A549 (cell line): ENCODE measurements around the gene EFNB2. TPM values are rescaled to one million over a fixed set of nuclear protein-coding genes. Genes with fewer than 3 reads are reported as not detected.

ENCODE experiments used
- ATAC-seq, 2 experiments: fragments of 200-7000 bp in 1 of 2; fragments of >200 bp in 1 of 2; cut with Nextera tagmentation in 1 of 2; cut with Tn5 transposase in 1 of 2; 3 replicates each; pipeline versions ENCODE4 v1.8.0 to v1.9.1; 2018 to 2020; ENCODE audit warnings: mild to moderate bottlenecking in 1 of 2, moderate library complexity in 1 of 2
- CTCF ChIA-PET: fragments of 300-600 bp; sonication (Branson Sonifier 250); formaldehyde crosslinking; extraction: SDS; loops from one replicate; lab custom pipeline; 2021; ENCODE audit warnings: antibody characterized with exemption, inconsistent platforms; lab: Yijun Ruan, JAX
- POLR2A ChIA-PET: fragments of 350-600 bp; formaldehyde crosslinking; extraction: SDS; loops from one replicate; lab custom pipeline; 2021; ENCODE audit warnings: antibody characterized with exemption, inconsistent platforms; lab: Yijun Ruan, JAX
- DNase-seq, 2 experiments: peaks; one replicate each; pipeline versions ENCODE4 v3.0.0 to v3.0.0-alpha.2; 2011 to 2016; ENCODE audit warnings: low read depth in 1 of 2, low spot score in 1 of 2
- FAIRE-seq: peaks from 2 replicates; lab custom pipeline; 2011; peaks lifted over from hg19 to GRCh38; lab: Jason Lieb, UNC
- H3K27ac ChIP-seq, 2 experiments: fragments of >200 bp; sonication (Bioruptor Twin); formaldehyde crosslinking; 3 replicates each; pipeline ENCODE4 v1.5.1; 2016 to 2017
- H3K4me1 ChIP-seq: fragments of >200 bp; sonication (Bioruptor Twin); formaldehyde crosslinking; 3 replicates; pipeline ENCODE4 v1.6.1; 2016
- H3K4me2 ChIP-seq: fragments of >200 bp; sonication (Bioruptor Twin); formaldehyde crosslinking; 3 replicates; pipeline ENCODE4 v1.6.1; 2016
- H3K4me3 ChIP-seq: fragments of >200 bp; sonication (Bioruptor Twin); formaldehyde crosslinking; 3 replicates; pipeline ENCODE4 v1.5.1; 2016
- H3K9me3 ChIP-seq: fragments of >200 bp; sonication (Bioruptor Twin); formaldehyde crosslinking; 3 replicates; pipeline ENCODE4 v1.6.1; 2016
- BCL3 ChIP-seq: fragments of >200 bp; sonication (Bioruptor Twin); formaldehyde crosslinking; IDR thresholded peaks from 3 replicates; pipeline ENCODE4 v1.6.1; 2016
- BHLHE40 ChIP-seq: IDR thresholded peaks from 2 replicates; pipeline ENCODE4 v1.6.1; 2012; ENCODE audit warnings: low read depth, low read length, inconsistent platforms
- CBX8 ChIP-seq: fragments of 200-600 bp; sonication (generic); IDR thresholded peaks from 2 replicates; pipeline ENCODE4 v1.6.1; 2016
- CEBPB ChIP-seq, 2 experiments: fragments of >200 bp in 1 of 2; sonication (Bioruptor Twin) in 1 of 2; formaldehyde crosslinking in 1 of 2; IDR thresholded peaks; 2 replicates each; pipeline ENCODE4 v1.6.1; 2012 to 2016
- CHD2 ChIP-seq: fragments of 150-350 bp; IDR thresholded peaks from 2 replicates; pipeline ENCODE4 v1.6.1; 2014; ENCODE audit warnings: low read length; ENCODE audit not compliant: partially characterized antibody
- CHD4 ChIP-seq: fragments of 200-600 bp; sonication (generic); IDR thresholded peaks from 2 replicates; pipeline ENCODE4 v1.6.1; 2016; ENCODE audit warnings: antibody characterized with exemption, mild to moderate bottlenecking, borderline replicate concordance
- CTCF ChIP-seq: fragments of >200 bp; sonication (Bioruptor Twin); formaldehyde crosslinking; IDR thresholded peaks from 3 replicates; pipeline ENCODE4 v1.5.1; 2016
- E2F6 ChIP-seq: IDR thresholded peaks from 2 replicates; pipeline ENCODE4 v1.6.1; 2012; ENCODE audit warnings: low read depth, borderline replicate concordance
- FOSB ChIP-seq: fragments of 250-450 bp; sonication (Bioruptor Pico); IDR thresholded peaks from 2 replicates; pipeline ENCODE4 v1.5.0; 2020; ENCODE audit warnings: mild to moderate bottlenecking, moderate library complexity
- GATA3 ChIP-seq: IDR thresholded peaks from 2 replicates; pipeline ENCODE4 v1.6.1; 2012; ENCODE audit warnings: borderline replicate concordance
- HES2 ChIP-seq: fragments of >200 bp; sonication (Bioruptor Twin); formaldehyde crosslinking; IDR thresholded peaks from 2 replicates; pipeline ENCODE4 v1.6.1; 2016
- HOXA7 ChIP-seq: fragments of 250-450 bp; sonication (Bioruptor Pico); IDR thresholded peaks from 2 replicates; pipeline ENCODE4 v1.5.0; 2020; ENCODE audit warnings: mild to moderate bottlenecking, moderate library complexity
- HOXB13 ChIP-seq: fragments of 250-450 bp; sonication (Bioruptor Pico); IDR thresholded peaks from 2 replicates; pipeline ENCODE4 v1.5.0; 2020; ENCODE audit warnings: low read depth, mild to moderate bottlenecking, moderate library complexity
- JUN ChIP-seq, 2 experiments: fragments of >200 bp; sonication (Bioruptor Twin); formaldehyde crosslinking; IDR thresholded peaks; 2 replicates in 1 of 2; 3 replicates in 1 of 2; pipeline ENCODE4 v1.6.1; 2016 to 2017
- MAFK ChIP-seq: fragments of 450-650 bp; IDR thresholded peaks from 2 replicates; pipeline ENCODE4 v1.6.1; 2014; ENCODE audit not compliant: partially characterized antibody
- MAX ChIP-seq: IDR thresholded peaks from 2 replicates; pipeline ENCODE4 v1.6.1; 2012
- MAZ ChIP-seq: fragments of 150-350 bp; IDR thresholded peaks from 2 replicates; pipeline ENCODE4 v1.6.1; 2014; ENCODE audit warnings: antibody characterized with exemption, low read depth, low read length, borderline replicate concordance
- MYC ChIP-seq: IDR thresholded peaks from 2 replicates; pipeline ENCODE4 v1.6.1; 2012; ENCODE audit warnings: mild to moderate bottlenecking, inconsistent platforms, low read length, improper control_type of control experiment, borderline replicate concordance
- NFE2L2 ChIP-seq: fragments of 150-350 bp; conservative IDR thresholded peaks from 2 replicates; pipeline ENCODE4 v1.6.1; 2014; ENCODE audit warnings: low read length
- NR3C1 ChIP-seq: fragments of >200 bp; sonication (Bioruptor Twin); formaldehyde crosslinking; IDR thresholded peaks from 3 replicates; pipeline ENCODE4 v1.6.1; 2017
- PBX3 ChIP-seq: IDR thresholded peaks from 2 replicates; pipeline ENCODE4 v1.6.1; 2012
- POLR2A ChIP-seq: IDR thresholded peaks from 2 replicates; pipeline ENCODE4 v1.6.1; 2012; ENCODE audit warnings: mild to moderate bottlenecking, low read length
- RCOR1 ChIP-seq: fragments of 150-350 bp; IDR thresholded peaks from 2 replicates; pipeline ENCODE4 v1.6.1; 2014; ENCODE audit warnings: antibody characterized with exemption, low read length, low read depth
- RFX5 ChIP-seq: fragments of 450-650 bp; IDR thresholded peaks from 2 replicates; pipeline ENCODE4 v1.7.1; 2014; ENCODE audit warnings: antibody characterized with exemption, mild to moderate bottlenecking, moderate library complexity
- RNF2 ChIP-seq: fragments of 200-600 bp; sonication (generic); IDR thresholded peaks from 2 replicates; pipeline ENCODE4 v1.6.1; 2016; ENCODE audit warnings: low read depth, mild to moderate bottlenecking, antibody characterized with exemption, moderate library complexity, borderline replicate concordance
- ZC3H11A ChIP-seq: fragments of 450-650 bp; IDR thresholded peaks from 2 replicates; pipeline ENCODE4 v1.6.1; 2014; ENCODE audit warnings: antibody characterized with exemption, mild to moderate bottlenecking
- ZNF302 ChIP-seq: fragments of 250-450 bp; sonication (Bioruptor Pico); IDR thresholded peaks from 2 replicates; pipeline ENCODE4 v1.9.0; 2021; ENCODE audit warnings: inconsistent platforms, mild to moderate bottlenecking, moderate library complexity
- WGBS: methylation state at CpG from one replicate; pipeline ENCODE4 v1.1.6; 2017; ENCODE audit errors: missing lambda C conversion rate; 5-methylcytosine and 5-hydroxymethylcytosine counted together
- polyA minus RNA-seq: library from RNA; depleted of rRNA, polyadenylated mRNA; stranded (reverse); fragments of >200 nt; gene quantifications from 2 replicates; pipeline ENCODE4 v1.2.3, GENCODE V29; 2011; rRNA and poly(A)+ RNA removed
- polyA plus RNA-seq, 4 experiments: library from polyadenylated mRNA; depleted of rRNA in 3 of 4; stranded (reverse); fragments of >200 nt; fragmentation: RNase III in 1 of 4; extraction: RNeasy Plus Mini Kit Qiagen cat#74134 plus additional on column Dnase treatment in 1 of 4; gene quantifications; 2 replicates in 3 of 4; 3 replicates in 1 of 4; pipeline ENCODE4 v1.2.3, GENCODE V29; 2011 to 2017

The EFNB2 gene
- 1.0 and 1.1 TPM in 2 replicates for polyA plus RNA-seq (2011; rRNA removed)
- 0.54 and 0.57 TPM in 2 replicates for polyA plus RNA-seq (2012; cell fraction: cytosol; rRNA removed)
- polyA plus RNA-seq (2012; cell fraction: nucleus; rRNA removed) = 0.61 and 0.83 TPM in 2 replicates
- 1.3 to 1.6 TPM (median 1.3 TPM) in 3 replicates for polyA plus RNA-seq (2017; fragmentation: RNase III; extraction: RNeasy Plus Mini Kit Qiagen cat#74134 plus additional on column Dnase treatment)
- 1.0 and 1.5 TPM in 2 replicates for polyA minus RNA-seq

GRCh38 chr13:106535552-106536243, at the start of gene EFNB2:
TSS of gene EFNB2 (minus strand) at chr13:106535662. CDS start at chr13:106534964, 698 bp downstream.
- Histone ChIP-seq H3K27ac (peak within 1 kb of the TSS in 1 of 2 experiments; percentile 68; a peak in 3 of 6 replicates), H3K4me3 (peak within 1 kb of the TSS; percentile 59)
- CTCF ChIA-PET = interaction anchor here (0.7 to 2.4 kb wide), 21 partner anchors 8 to 1969 kb away, joined by 3 to 24 read pairs (median 4); no protein-coding TSS in a partner anchor
- no peak for TF ChIP-seq NR3C1
- peak; percentile 44 for TF ChIP-seq E2F6
- no peak for TF ChIP-seq ZNF302 (CRISPR knock-in tag)
- TF ChIP-seq MAZ = no peak
- no peak for TF ChIP-seq GATA3
- TF ChIP-seq MYC = no peak
- TF ChIP-seq BCL3 = 0 out of 3 replicates have a peak, but pooled peaks have one; percentile 21
- peak; percentile 69; the same call in 1 of the 2 replicates for TF ChIP-seq PBX3
- no peak for TF ChIP-seq BHLHE40
- TF ChIP-seq MAX = peak; percentile 68; the same call in 1 of the 2 replicates
- no peak for TF ChIP-seq RFX5
- peak; percentile 91 for TF ChIP-seq RNF2
- peak in 1 of 2 experiments; percentile 23; a peak in 1 of 5 replicates for TF ChIP-seq JUN (IDR thresholded peaks at IDR 0.05)
- TF ChIP-seq POLR2A = peak; percentile 40
- TF ChIP-seq RCOR1 = no peak
- TF ChIP-seq, all 56 proteins: peak for 7
- FAIRE-seq (no peak), ATAC-seq (peak; percentile 93 to 95), DNase-seq (peak; percentile 83)
- POLR2A ChIA-PET = interaction anchor here (0.5 to 1.8 kb wide), 2 partner anchors 32 to 580 kb away, joined by 3 to 5 read pairs; partner anchors contain the start of gene ARGLU1
- Histone ChIP-seq H3K4me2 (peak within 1 kb of the TSS; percentile 100), H3K4me1 (no peaks in the 10 kb centered on the region), H3K9me3 (no peaks in the 10 kb centered on the region)
- WGBS = 3% methylated on average over 17 of the region's 102 CpGs

GRCh38 chr13:106581225-106581624, 45.8 kb upstream of the EFNB2 start:
- H3K9me3 ChIP-seq = no peaks in the 10 kb centered on the region
- no peak overlapping the region for H3K27ac ChIP-seq
- no peaks in the 10 kb centered on the region for H3K4me1 ChIP-seq
- H3K4me3 ChIP-seq = no peak overlapping the region
- ChIA-PET CTCF (no interaction called here), POLR2A (no interaction called here)
- no peak overlapping the region for H3K4me2 ChIP-seq
- ATAC-seq = no peak
- TF ChIP-seq HES2 (no peak), MAFK (no peak), POLR2A (no peak), CHD4 (no peak), HOXB13 (no peak), HOXA7 (no peak), CTCF (no peak), CBX8 (no peak), NFE2L2 (no peak), FOSB (CRISPR knock-in tag) (no peak), ZC3H11A (no peak), CHD2 (no peak), CEBPB (IDR thresholded peaks at IDR 0.05) (no peak)
- no peak for DNase-seq
- WGBS = 13% methylated on average over 2 of the region's 4 CpGs
- FAIRE-seq = no peak
